ACC112 (cell line): Measurements from ENCODE around the gene AGMO.

Experiments
- H2AFZ ChIP-seq: fragments of 200-600 bp; sonication (generic); one replicate; pipeline ENCODE4 v1.6.0; 2017; ENCODE audit warnings: antibody characterized with exemption, low read length; ENCODE audit not compliant: unreplicated experiment
- H3K27ac ChIP-seq: fragments of 200-600 bp; sonication (generic); 2 replicates; pipeline ENCODE4 v1.5.1; 2014; ENCODE audit warnings: low read depth, mild to moderate bottlenecking, antibody characterized with exemption, low read length, moderate library complexity
- H3K27me3 ChIP-seq: fragments of 200-600 bp; sonication (generic); 2 replicates; pipeline ENCODE4 v1.6.1; 2014; ENCODE audit warnings: mild to moderate bottlenecking, antibody characterized with exemption, low read length, moderate library complexity, mixed read lengths; ENCODE audit not compliant: insufficient read depth
- H3K36me3 ChIP-seq: fragments of 200-600 bp; sonication (generic); 2 replicates; pipeline ENCODE4 v1.6.1; 2016; ENCODE audit warnings: mild to moderate bottlenecking, antibody characterized with exemption, low read length, moderate library complexity, mixed read lengths; ENCODE audit not compliant: insufficient read depth
- H3K4me1 ChIP-seq: fragments of 200-600 bp; sonication (generic); one replicate; pipeline ENCODE4 v1.6.1; 2016; ENCODE audit warnings: low read length, mixed read lengths; ENCODE audit not compliant: insufficient read depth, unreplicated experiment, control insufficient read depth
- H3K4me3 ChIP-seq: fragments of 200-600 bp; sonication (generic); 2 replicates; pipeline ENCODE4 v1.5.1; 2014; ENCODE audit warnings: mild to moderate bottlenecking, low read depth, low read length
- H3K79me2 ChIP-seq: fragments of 200-600 bp; sonication (generic); one replicate; pipeline ENCODE4 v1.6.0; 2016; ENCODE audit warnings: low read length; ENCODE audit not compliant: control insufficient read depth, unreplicated experiment, insufficient read depth

AGMO gene

DNA sequence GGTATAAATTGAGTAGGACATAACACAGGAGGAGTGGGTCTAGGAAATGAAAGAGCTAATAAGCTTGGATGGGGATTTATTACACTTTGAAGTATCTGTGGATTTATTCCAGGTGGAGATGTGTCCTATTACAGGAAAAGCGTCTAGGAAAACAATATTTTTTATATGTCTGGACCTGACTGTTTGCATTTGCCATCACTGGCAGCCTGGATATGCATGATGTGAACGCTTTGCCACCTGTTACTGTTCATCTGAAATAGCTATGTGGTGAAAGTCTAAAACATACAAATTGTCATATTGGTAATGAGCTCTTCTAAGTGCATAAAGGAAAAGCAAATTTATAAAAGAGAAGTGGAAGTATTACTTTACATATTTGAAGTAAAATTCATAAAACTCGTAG is 31.6 kb upstream of the AGMO start:
- Histone ChIP-seq H3K27me3 (no peaks in the 10 kb centered on the region), H3K79me2 (no peaks in the 10 kb centered on the region), H3K27ac (no peak overlapping the region), H2AFZ (no peak overlapping the region), H3K36me3 (no peaks in the 10 kb centered on the region), H3K4me1 (no peaks in the 10 kb centered on the region), H3K4me3 (no peak overlapping the region)

DNA sequence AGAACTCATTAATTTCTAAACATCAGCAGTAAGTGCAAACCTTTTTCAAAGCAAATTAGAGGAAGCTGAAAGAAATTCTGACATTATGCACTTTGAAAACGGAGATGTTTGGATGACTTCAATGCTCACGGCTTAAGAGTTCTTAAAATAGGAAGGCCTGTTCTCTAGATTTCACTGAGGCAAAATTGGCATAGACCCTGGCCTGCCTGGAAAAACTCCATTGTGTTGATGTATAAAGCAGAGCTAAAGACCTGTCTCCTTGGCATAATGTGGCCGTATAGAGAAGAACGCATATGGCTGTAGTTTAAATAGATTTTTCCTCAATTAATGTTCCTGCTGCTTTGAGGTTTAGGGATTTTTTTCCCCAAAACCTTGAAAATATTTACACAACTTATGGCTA is 24.5 kb upstream of the AGMO start:
- no peaks in the 10 kb centered on the region for H3K27me3 ChIP-seq
- H3K79me2 ChIP-seq, result no peaks in the 10 kb centered on the region
- no peaks in the 10 kb centered on the region for H3K36me3 ChIP-seq
- H3K27ac ChIP-seq, result no peak overlapping the region
- H3K4me1 ChIP-seq, result no peaks in the 10 kb centered on the region
- H3K4me3 ChIP-seq, result no peak overlapping the region
- no peak overlapping the region for H2AFZ ChIP-seq

DNA sequence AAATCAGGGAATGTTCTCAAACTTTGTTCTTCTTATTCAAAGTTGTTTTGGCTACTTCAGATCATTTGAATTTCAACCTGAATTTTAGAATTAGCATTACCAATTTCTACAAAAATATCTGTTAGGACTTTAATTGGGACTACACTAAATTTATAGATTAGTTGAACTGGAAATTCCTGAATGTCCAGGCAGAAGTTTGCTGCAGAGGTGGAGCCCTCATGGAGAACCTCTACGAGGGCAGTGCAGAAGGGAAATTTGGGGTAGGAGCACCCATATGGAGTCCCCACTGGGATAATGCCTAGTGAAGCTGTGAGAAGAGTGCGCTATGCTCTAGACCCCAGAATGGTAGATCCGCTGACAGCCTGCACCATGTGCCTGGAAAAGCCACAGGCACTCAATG is 22.8 kb upstream of the AGMO start:
- H3K27me3 ChIP-seq, result no peaks in the 10 kb centered on the region
- no peak overlapping the region for H2AFZ ChIP-seq
- no peak overlapping the region for H3K4me3 ChIP-seq
- H3K27ac ChIP-seq, result no peak overlapping the region
- no peaks in the 10 kb centered on the region for H3K79me2 ChIP-seq
- no peaks in the 10 kb centered on the region for H3K4me1 ChIP-seq
- no peaks in the 10 kb centered on the region for H3K36me3 ChIP-seq

DNA sequence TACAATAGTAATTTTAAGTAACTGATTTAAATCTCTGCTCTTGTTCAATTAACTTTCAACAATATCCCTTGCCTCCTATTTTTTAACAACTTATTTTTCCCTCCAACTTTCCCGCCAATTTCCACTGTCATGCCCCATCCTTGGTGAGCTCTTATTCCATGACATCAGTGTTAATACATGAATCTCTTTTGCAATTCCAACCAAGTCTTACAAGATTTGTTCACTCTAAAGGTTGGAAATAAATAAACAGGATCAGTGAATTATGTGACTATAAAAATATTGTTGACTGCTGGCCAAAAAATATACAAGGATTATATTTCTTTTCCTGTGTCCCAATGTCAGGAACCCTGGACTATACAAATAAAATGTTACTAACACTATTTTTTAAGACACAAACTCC is 21.0 kb upstream of the AGMO start:
- no peak overlapping the region for H3K27ac ChIP-seq
- H3K27me3 ChIP-seq, result no peaks in the 10 kb centered on the region
- no peak overlapping the region for H3K4me3 ChIP-seq
- H3K79me2 ChIP-seq, result no peaks in the 10 kb centered on the region
- no peaks in the 10 kb centered on the region for H3K4me1 ChIP-seq
- H2AFZ ChIP-seq, result no peak overlapping the region
- no peaks in the 10 kb centered on the region for H3K36me3 ChIP-seq

DNA sequence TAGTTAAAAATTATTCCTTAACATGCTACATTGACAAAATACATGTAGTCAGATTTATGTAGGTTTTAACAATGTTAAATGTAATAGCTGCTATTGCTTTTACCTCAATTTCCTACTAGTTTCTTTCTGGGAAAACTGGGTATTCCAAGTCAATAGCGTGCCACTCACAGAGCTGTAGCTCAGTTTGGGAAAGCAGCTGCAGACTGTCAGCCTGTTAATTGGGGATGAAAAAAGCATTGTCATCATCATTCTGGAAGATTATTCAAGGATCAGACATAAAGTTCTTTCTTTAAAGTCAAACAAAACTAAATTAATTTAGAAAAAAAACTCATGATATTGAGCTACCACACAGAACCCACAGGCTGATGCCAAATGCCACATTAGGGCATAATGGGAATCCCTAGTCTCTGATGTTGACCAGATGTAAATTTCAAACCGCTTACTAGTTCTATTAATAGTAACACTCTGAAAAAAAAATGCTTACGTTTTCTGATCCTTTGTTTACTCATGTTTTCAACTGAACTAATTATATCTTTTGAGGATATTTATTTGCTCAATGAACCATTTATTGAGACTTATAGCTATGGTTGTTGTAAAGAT is 19.6 kb upstream of the AGMO start:
- no peaks in the 10 kb centered on the region for H3K79me2 ChIP-seq
- no peaks in the 10 kb centered on the region for H3K36me3 ChIP-seq
- no peak overlapping the region for H3K27ac ChIP-seq
- H3K4me3 ChIP-seq, result no peak overlapping the region
- no peak overlapping the region for H2AFZ ChIP-seq
- no peaks in the 10 kb centered on the region for H3K4me1 ChIP-seq
- H3K27me3 ChIP-seq, result no peaks in the 10 kb centered on the region

DNA sequence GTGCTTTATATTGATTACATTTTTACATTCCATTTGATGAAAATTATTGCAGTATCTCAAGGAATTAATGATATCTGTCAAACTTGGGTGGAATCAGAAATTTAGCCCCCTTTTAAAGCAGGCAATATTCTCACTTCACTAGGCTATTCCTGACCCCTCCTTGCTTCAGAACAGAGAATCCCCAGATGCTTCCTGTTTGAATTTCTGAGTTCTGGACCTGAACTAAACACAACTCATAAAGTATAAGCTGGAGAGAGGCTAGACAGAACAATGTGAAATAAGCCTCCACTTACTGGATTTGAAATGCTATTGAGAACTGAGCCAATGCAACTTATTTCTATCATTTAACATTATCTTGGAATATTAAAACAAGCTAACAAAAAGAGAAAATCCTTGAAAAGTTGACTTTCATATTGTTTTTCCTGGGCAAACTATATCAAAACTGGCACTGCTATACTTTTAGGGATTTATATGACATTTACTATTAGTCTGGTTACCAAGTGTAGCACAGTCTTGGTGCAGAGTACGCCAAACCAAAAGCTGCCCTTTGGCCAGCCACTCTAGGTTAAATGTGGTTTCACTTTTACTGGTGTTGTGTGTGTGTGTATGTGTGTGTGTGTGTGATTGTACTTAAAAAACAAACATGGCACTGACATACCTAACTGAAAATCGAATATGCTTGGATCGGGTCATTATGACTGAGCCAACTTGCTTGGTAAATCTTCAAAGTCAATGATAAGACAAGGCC is 19.0 kb upstream of the AGMO start:
- Histone ChIP-seq H3K27ac (no peak overlapping the region), H3K4me3 (no peak overlapping the region), H3K4me1 (no peaks in the 10 kb centered on the region), H3K36me3 (no peaks in the 10 kb centered on the region), H3K79me2 (no peaks in the 10 kb centered on the region), H2AFZ (peak overlapping the region; percentile 61), H3K27me3 (no peaks in the 10 kb centered on the region)

DNA sequence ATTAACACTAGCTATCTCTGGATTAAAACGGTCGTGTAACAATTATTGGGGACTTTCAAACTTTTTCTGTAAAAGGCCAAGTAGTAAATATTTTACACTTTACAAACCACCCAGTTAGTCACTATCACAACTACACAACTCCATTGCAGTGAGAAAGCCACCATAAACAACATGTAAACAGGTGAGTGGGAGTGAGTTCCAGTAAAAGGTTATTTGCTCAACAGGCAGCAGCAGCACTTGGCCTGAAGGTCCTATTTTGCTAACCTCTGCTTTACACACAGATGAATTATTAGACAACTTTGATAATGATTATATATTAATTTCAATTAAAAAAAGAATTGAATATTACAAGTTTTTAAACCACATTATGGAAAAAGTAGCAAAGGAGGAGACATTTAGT is 15.8 kb upstream of the AGMO start:
- Histone ChIP-seq H3K4me1 (no peaks in the 10 kb centered on the region), H3K27ac (no peak overlapping the region), H2AFZ (no peak overlapping the region), H3K79me2 (no peaks in the 10 kb centered on the region), H3K4me3 (no peak overlapping the region), H3K36me3 (no peaks in the 10 kb centered on the region), H3K27me3 (no peaks in the 10 kb centered on the region)

DNA sequence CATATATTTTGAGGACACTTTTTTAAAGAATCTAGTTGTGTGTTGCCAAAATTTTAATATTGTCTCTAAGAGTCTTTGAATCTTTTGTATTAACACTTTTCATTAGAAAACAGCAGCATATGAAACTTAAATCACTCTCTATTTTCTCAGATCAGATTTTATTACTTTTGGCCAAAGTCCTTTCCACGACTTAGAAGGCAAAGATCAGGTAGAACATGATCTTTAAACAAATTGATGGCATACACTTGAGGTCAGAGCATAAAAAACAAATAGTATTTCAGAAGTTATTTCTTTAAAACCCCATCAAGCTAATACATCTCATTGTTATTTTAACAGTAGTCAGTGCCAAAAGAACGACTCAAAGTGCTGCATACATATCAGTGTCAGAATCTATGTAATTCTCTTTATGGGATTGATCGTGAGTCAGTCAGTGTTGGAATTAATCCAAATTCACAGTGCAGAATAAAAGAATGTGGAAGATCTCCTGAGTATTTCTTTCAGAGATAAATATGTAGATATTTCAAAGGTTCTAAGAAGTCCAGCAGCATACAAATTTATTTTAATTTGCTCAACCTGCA is 9.6 kb upstream of the AGMO start:
- Histone ChIP-seq H3K27me3 (no peaks in the 10 kb centered on the region), H3K4me3 (peak overlapping the region; percentile 31; the same call in 1 of the 2 replicates), H3K79me2 (no peaks in the 10 kb centered on the region), H3K27ac (0 out of 2 replicates have a peak overlapping the region, but pooled peaks have one; percentile 37), H3K4me1 (peaks cover 12% of the 10 kb centered on the region), H3K36me3 (no peaks in the 10 kb centered on the region), H2AFZ (no peak overlapping the region)

DNA sequence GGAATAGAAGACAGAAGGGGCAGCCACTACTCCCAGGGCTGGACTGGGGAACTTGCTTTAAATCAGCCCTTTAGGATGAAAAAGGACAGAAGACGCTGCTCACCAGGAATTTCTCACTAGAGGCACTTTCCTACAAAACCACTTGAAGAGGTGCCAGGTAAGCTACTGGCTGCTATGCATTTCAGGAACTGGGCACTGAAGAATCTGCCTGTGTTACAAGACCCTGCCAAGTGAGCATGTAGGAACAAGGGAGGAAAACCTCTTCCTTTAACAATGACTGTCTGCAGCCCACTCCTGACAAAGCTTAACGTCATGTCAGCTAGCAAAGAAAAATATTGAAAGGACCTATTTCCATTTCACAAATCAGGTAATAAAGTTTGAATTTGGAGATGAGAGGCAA is 5.8 kb upstream of the AGMO start:
- Histone ChIP-seq H2AFZ (no peak overlapping the region), H3K4me1 (peaks cover 12% of the 10 kb centered on the region), H3K79me2 (no peaks in the 10 kb centered on the region)

DNA sequence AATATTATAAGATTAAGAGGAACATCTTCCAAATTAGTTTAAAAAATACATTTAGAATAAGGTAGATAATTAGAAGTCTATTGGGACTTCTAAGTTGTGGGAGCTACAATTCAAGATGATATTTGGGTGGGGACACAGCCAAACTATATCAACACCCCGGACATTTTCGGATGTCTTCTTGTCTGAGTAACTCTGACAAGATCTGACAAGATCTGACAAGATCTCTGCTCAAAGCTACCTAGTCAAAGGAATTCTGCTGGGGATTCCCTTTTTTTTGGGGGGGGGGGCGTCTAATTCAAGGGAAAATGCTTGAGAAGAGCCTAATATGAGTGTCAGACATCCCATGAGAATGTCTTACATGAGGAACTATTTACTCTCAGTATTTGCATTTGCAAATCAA is 5.2 kb upstream of the AGMO start:
- Histone ChIP-seq H3K27me3 (no peaks in the 10 kb centered on the region), H3K4me3 (no peak overlapping the region), H3K27ac (no peak overlapping the region)

More for the DNA sequence above, 5.8 kb upstream of the AGMO start:
- Histone ChIP-seq H3K27me3 (no peaks in the 10 kb centered on the region), H3K27ac (no peak overlapping the region), H3K4me3 (no peak overlapping the region), H3K36me3 (no peaks in the 10 kb centered on the region)

DNA sequence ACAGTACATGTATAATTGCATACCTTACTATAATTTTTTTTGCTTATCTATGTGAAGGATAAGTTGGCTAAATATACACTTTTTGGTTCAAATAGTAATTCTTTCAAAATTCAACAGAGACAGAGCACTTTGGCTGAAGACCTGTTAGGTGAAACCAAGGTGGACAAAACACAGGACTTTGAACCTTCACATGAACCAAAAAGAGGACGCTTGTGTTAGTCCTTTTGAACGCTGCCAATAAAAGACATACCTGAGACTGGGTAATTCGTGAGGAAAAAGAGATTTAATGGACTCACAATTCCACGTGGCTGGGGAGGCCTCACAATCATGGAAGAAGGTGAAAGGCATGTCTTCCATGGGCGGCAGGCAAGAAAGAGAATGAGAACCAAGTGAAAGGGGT is 4.7 kb upstream of the AGMO start:
- Histone ChIP-seq H2AFZ (no peak overlapping the region), H3K4me1 (peaks cover 6% of the 10 kb centered on the region), H3K4me3 (no peak overlapping the region), H3K79me2 (no peaks in the 10 kb centered on the region), H3K27me3 (no peaks in the 10 kb centered on the region), H3K27ac (no peak overlapping the region), H3K36me3 (no peaks in the 10 kb centered on the region)

More for the DNA sequence above, 5.2 kb upstream of the AGMO start:
- Histone ChIP-seq H3K36me3 (no peaks in the 10 kb centered on the region), H3K4me1 (peaks cover 11% of the 10 kb centered on the region), H2AFZ (no peak overlapping the region), H3K79me2 (no peaks in the 10 kb centered on the region)
